H9 (cell line): Measurements from ENCODE around the gene TENT5D. TPM values are rescaled to one million over a fixed set of nuclear protein-coding genes. Genes with fewer than 3 reads are reported as not detected.

Experiments used
- DNase-seq: peaks from one replicate; pipeline ENCODE4 v3.0.0-alpha.2; 2017
- H2AFZ ChIP-seq: one replicate; pipeline ENCODE4 v1.6.1; 2013; ENCODE audit warnings: mild to moderate bottlenecking, low read length, control low read depth, moderate library complexity
- H2AK5ac ChIP-seq: 2 replicates; pipeline ENCODE4 v1.6.1; 2013; ENCODE audit warnings: low read length, control low read depth, mixed read lengths; ENCODE audit not compliant: insufficient read length
- H2BK120ac ChIP-seq: one replicate; pipeline ENCODE4 v1.6.1; 2013; ENCODE audit warnings: low read depth, mild to moderate bottlenecking, low read length, control low read depth, inconsistent platforms; ENCODE audit not compliant: poor library complexity, severe bottlenecking
- H2BK12ac ChIP-seq: 2 replicates; pipeline ENCODE4 v1.6.1; 2013; ENCODE audit warnings: low read length, control low read depth, mixed read lengths, low read depth; ENCODE audit not compliant: insufficient read length
- H2BK15ac ChIP-seq: 2 replicates; pipeline ENCODE4 v1.6.1; 2013; ENCODE audit warnings: low read depth, low read length, control low read depth
- H2BK20ac ChIP-seq: one replicate; pipeline ENCODE4 v1.6.1; 2013; ENCODE audit warnings: low read depth, mild to moderate bottlenecking, low read length, control low read depth, inconsistent platforms; ENCODE audit not compliant: poor library complexity, severe bottlenecking
- H2BK5ac ChIP-seq: 2 replicates; pipeline ENCODE4 v1.6.1; 2013; ENCODE audit warnings: low read length, control low read depth, mixed read lengths; ENCODE audit not compliant: insufficient read length
- H3K14ac ChIP-seq: 2 replicates; pipeline ENCODE4 v1.6.1; 2013; ENCODE audit warnings: low read length, control low read depth; ENCODE audit not compliant: insufficient read depth
- H3K18ac ChIP-seq: 2 replicates; pipeline ENCODE4 v1.6.1; 2013; ENCODE audit warnings: low read depth, mild to moderate bottlenecking, mixed read lengths, low read length, control low read depth; ENCODE audit not compliant: insufficient read length
- H3K23ac ChIP-seq: 2 replicates; pipeline ENCODE4 v1.6.1; 2013; ENCODE audit warnings: low read length, control low read depth, mixed read lengths, low read depth; ENCODE audit not compliant: insufficient read length
- H3K23me2 ChIP-seq: 2 replicates; pipeline ENCODE4 v1.6.1; 2013; ENCODE audit warnings: low read depth, mild to moderate bottlenecking, mixed read lengths, low read length, control low read depth; ENCODE audit not compliant: insufficient read length, poor library complexity, severe bottlenecking
- H3K27ac ChIP-seq: 2 replicates; pipeline ENCODE4 v1.5.1; 2013; ENCODE audit warnings: low read length, control low read depth, mixed read lengths, low read depth; ENCODE audit not compliant: insufficient read length
- H3K27me3 ChIP-seq: 2 replicates; pipeline ENCODE4 v1.6.1; 2013; ENCODE audit warnings: low read length, control low read depth, inconsistent platforms; ENCODE audit not compliant: insufficient read depth
- H3K4ac ChIP-seq: 2 replicates; pipeline ENCODE4 v1.6.1; 2013; ENCODE audit warnings: low read depth, mild to moderate bottlenecking, control low read depth, inconsistent platforms, low read length, moderate library complexity
- H3K4me1 ChIP-seq: 2 replicates; pipeline ENCODE4 v1.6.1; 2013; ENCODE audit warnings: low read length, control low read depth, inconsistent platforms; ENCODE audit not compliant: insufficient read depth
- H3K4me2 ChIP-seq: 2 replicates; pipeline ENCODE4 v1.6.1; 2013; ENCODE audit warnings: low read length, control low read depth, mixed read lengths; ENCODE audit not compliant: insufficient read length, insufficient read depth
- H3K56ac ChIP-seq: 2 replicates; pipeline ENCODE4 v1.6.1; 2013; ENCODE audit warnings: low read depth, mild to moderate bottlenecking, mixed read lengths, low read length, control low read depth; ENCODE audit not compliant: insufficient read length
- H3K79me1 ChIP-seq: 2 replicates; pipeline ENCODE4 v1.6.1; 2013; ENCODE audit warnings: low read depth, mild to moderate bottlenecking, moderate library complexity, low read length, control low read depth, inconsistent platforms; ENCODE audit not compliant: insufficient read depth, poor library complexity, severe bottlenecking
- H3K79me2 ChIP-seq: 2 replicates; pipeline ENCODE4 v1.6.1; 2013; ENCODE audit warnings: low read length, control low read depth, inconsistent platforms; ENCODE audit not compliant: insufficient read depth
- H3K9ac ChIP-seq: 2 replicates; pipeline ENCODE4 v1.6.1; 2013; ENCODE audit warnings: low read length, control low read depth, mixed read lengths; ENCODE audit not compliant: insufficient read length; ENCODE audit errors: extremely low read depth
- H3K9me3 ChIP-seq: one replicate; pipeline ENCODE4 v1.6.1; 2013; ENCODE audit warnings: low read depth, low read length, inconsistent platforms; ENCODE audit not compliant: control insufficient read depth
- H3T11ph ChIP-seq: one replicate; pipeline ENCODE4 v1.6.1; 2013; ENCODE audit warnings: mild to moderate bottlenecking, low read length, control low read depth, inconsistent platforms
- H4K20me1 ChIP-seq: one replicate; pipeline ENCODE4 v1.6.1; 2013; ENCODE audit not compliant: control insufficient read depth, insufficient read length, insufficient read depth
- H4K5ac ChIP-seq: 2 replicates; pipeline ENCODE4 v1.6.1; 2013; ENCODE audit warnings: low read depth, mild to moderate bottlenecking, mixed read lengths, low read length, control low read depth; ENCODE audit not compliant: insufficient read length
- H4K8ac ChIP-seq: replicated peaks from 2 replicates; pipeline ENCODE4 v1.6.1; 2013; ENCODE audit warnings: low read length, control low read depth, mixed read lengths, low read depth; ENCODE audit not compliant: insufficient read length
- H4K91ac ChIP-seq: 2 replicates; pipeline ENCODE4 v1.6.1; 2013; ENCODE audit warnings: low read depth, mild to moderate bottlenecking, moderate library complexity, mixed read lengths, low read length, control low read depth; ENCODE audit not compliant: insufficient read length
- H3K27ac Mint-ChIP-seq, 3 experiments: 2 replicates in 2 of 3; 3 replicates in 1 of 3; pipeline ENCODE4 v1.8.0; 2020 to 2021; ENCODE audit warnings: mixed read lengths in 3 of 3, mild to moderate bottlenecking in 1 of 3, moderate library complexity in 1 of 3
- H3K27me3 Mint-ChIP-seq: 2 replicates; pipeline ENCODE4 v1.8.0; 2021; ENCODE audit warnings: low read depth, mild to moderate bottlenecking, moderate library complexity, mixed read lengths
- H3K36me3 Mint-ChIP-seq, 3 experiments: 2 replicates in 2 of 3; 3 replicates in 1 of 3; pipeline ENCODE4 v1.8.0; 2020 to 2021; ENCODE audit warnings: low read depth in 3 of 3, mixed read lengths in 3 of 3; ENCODE audit not compliant: insufficient read depth in 1 of 3
- H3K4me1 Mint-ChIP-seq, 2 experiments: 2 replicates each; pipeline ENCODE4 v1.8.0; 2020; ENCODE audit warnings: mixed read lengths in 2 of 2
- H3K4me3 Mint-ChIP-seq, 2 experiments: 2 replicates in 1 of 2; 3 replicates in 1 of 2; pipeline ENCODE4 v1.8.0; 2020 to 2021; ENCODE audit warnings: mild to moderate bottlenecking in 2 of 2, mixed read lengths in 2 of 2, moderate library complexity in 1 of 2
- H3K9me3 Mint-ChIP-seq, 2 experiments: 2 replicates in 1 of 2; 3 replicates in 1 of 2; pipeline ENCODE4 v1.8.0; 2020; ENCODE audit warnings: mild to moderate bottlenecking in 2 of 2, mixed read lengths in 2 of 2, moderate library complexity in 1 of 2
- total RNA-seq: library from RNA; stranded (reverse); gene quantifications from 2 replicates; pipeline ENCODE4 v1.2.1, GENCODE V29; 2021
- TF ChIP-seq, protein P1 (sequence below): fragments of 200-600 bp; sonication (generic); conservative IDR thresholded peaks from 3 replicates; pipeline ENCODE4 v1.8.0; 2021; ENCODE audit warnings: antibody characterized with exemption, mild to moderate bottlenecking

TENT5D gene
- total RNA-seq, 1 experiment from 2014 or later = not detected

DNA sequence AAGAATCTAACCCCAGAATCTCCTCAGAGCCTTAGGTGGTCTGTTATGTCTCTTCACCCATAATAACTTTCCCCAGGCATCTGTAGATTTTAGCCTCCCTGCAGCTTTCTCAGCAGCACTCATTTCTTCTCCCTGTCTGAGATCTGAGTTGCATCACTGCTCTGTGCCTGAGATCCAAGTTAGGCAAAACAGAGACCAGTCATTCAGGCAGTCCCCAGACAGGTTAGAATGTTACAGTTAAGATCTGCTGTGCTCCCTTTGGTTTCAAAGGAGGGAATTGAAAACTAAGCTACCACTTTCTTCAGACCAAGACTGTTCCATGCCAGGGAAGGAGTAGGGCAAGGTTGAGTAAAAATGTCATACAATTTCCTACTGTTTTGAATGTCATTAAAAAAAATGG is 65.3 kb downstream of the TENT5D start:
- Histone ChIP-seq H2AK5ac (no peak overlapping the region), H3K23me2 (no peaks in the 10 kb centered on the region), H4K91ac (no peak overlapping the region), H4K5ac (no peak overlapping the region), H4K20me1 (no peaks in the 10 kb centered on the region), H2AFZ (no peak overlapping the region), H3K4me2 (no peak overlapping the region), H4K8ac (no peak overlapping the region), H3K4me1 (no peaks in the 10 kb centered on the region), H3K9me3 (peaks cover 53% of the 10 kb centered on the region), H3T11ph (no peak overlapping the region), H3K79me1 (no peaks in the 10 kb centered on the region), H2BK15ac (no peak overlapping the region), H3K14ac (no peak overlapping the region), H3K23ac (no peak overlapping the region), H2BK120ac (no peak overlapping the region), H2BK12ac (no peak overlapping the region), H2BK20ac (no peak overlapping the region), H2BK5ac (no peak overlapping the region), H3K27me3 (no peaks in the 10 kb centered on the region), H3K27ac (no peak overlapping the region), H3K56ac (no peak overlapping the region), H3K9ac (no peak overlapping the region), H3K4ac (no peak overlapping the region), H3K18ac (no peak overlapping the region), H3K79me2 (no peaks in the 10 kb centered on the region)
- H3K36me3 Mint-ChIP-seq = peaks cover 4 to 30% (median 16%) of the 10 kb centered on the region in 3 experiments; a peak in 6 of 7 replicates
- H3K4me1 Mint-ChIP-seq = no peaks in the 10 kb centered on the region
- no peak overlapping the region for H3K4me3 Mint-ChIP-seq
- no peaks in the 10 kb centered on the region for H3K27me3 Mint-ChIP-seq
- peaks cover 79 to 84% of the 10 kb centered on the region in 2 experiments for H3K9me3 Mint-ChIP-seq
- H3K27ac Mint-ChIP-seq = no peak overlapping the region
- TF ChIP-seq, protein P1, sequence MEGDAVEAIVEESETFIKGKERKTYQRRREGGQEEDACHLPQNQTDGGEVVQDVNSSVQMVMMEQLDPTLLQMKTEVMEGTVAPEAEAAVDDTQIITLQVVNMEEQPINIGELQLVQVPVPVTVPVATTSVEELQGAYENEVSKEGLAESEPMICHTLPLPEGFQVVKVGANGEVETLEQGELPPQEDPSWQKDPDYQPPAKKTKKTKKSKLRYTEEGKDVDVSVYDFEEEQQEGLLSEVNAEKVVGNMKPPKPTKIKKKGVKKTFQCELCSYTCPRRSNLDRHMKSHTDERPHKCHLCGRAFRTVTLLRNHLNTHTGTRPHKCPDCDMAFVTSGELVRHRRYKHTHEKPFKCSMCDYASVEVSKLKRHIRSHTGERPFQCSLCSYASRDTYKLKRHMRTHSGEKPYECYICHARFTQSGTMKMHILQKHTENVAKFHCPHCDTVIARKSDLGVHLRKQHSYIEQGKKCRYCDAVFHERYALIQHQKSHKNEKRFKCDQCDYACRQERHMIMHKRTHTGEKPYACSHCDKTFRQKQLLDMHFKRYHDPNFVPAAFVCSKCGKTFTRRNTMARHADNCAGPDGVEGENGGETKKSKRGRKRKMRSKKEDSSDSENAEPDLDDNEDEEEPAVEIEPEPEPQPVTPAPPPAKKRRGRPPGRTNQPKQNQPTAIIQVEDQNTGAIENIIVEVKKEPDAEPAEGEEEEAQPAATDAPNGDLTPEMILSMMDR = no peak
- DNase-seq = no peak
